Right renal cortex interstitium (tissue), 3 donors: ENCODE measurements around the gene SAMD4B. TPM values are rescaled to one million over a fixed set of nuclear protein-coding genes. Genes with fewer than 3 reads are reported as not detected.

Source experiments
- DNase-seq, 3 donors: peaks; one replicate each; pipeline ENCODE4 v3.0.0-alpha.2; 2013; ENCODE audit warnings: low read depth in 3 of 3, low spot score in 2 of 3
- polyA plus RNA-seq, 3 donors: library from polyadenylated mRNA; unstranded; fragments of 120-200 nt; gene quantifications; one replicate each; pipeline ENCODE4 v1.2.1, GENCODE V29; 2013; ENCODE audit not compliant: insufficient read length in 3 of 3

The SAMD4B gene, protein sequence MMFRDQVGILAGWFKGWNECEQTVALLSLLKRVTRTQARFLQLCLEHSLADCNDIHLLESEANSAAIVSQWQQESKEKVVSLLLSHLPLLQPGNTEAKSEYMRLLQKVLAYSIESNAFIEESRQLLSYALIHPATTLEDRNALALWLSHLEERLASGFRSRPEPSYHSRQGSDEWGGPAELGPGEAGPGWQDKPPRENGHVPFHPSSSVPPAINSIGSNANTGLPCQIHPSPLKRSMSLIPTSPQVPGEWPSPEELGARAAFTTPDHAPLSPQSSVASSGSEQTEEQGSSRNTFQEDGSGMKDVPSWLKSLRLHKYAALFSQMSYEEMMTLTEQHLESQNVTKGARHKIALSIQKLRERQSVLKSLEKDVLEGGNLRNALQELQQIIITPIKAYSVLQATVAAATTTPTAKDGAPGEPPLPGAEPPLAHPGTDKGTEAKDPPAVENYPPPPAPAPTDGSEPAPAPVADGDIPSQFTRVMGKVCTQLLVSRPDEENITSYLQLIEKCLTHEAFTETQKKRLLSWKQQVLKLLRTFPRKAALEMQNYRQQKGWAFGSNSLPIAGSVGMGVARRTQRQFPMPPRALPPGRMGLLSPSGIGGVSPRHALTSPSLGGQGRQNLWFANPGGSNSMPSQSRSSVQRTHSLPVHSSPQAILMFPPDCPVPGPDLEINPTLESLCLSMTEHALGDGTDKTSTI
- polyA plus RNA-seq, result 100 to 1,000 TPM in 1 of 3 donors, 10 to 100 TPM in 2; 85.3 to 101 (median 91.6) TPM

DNA sequence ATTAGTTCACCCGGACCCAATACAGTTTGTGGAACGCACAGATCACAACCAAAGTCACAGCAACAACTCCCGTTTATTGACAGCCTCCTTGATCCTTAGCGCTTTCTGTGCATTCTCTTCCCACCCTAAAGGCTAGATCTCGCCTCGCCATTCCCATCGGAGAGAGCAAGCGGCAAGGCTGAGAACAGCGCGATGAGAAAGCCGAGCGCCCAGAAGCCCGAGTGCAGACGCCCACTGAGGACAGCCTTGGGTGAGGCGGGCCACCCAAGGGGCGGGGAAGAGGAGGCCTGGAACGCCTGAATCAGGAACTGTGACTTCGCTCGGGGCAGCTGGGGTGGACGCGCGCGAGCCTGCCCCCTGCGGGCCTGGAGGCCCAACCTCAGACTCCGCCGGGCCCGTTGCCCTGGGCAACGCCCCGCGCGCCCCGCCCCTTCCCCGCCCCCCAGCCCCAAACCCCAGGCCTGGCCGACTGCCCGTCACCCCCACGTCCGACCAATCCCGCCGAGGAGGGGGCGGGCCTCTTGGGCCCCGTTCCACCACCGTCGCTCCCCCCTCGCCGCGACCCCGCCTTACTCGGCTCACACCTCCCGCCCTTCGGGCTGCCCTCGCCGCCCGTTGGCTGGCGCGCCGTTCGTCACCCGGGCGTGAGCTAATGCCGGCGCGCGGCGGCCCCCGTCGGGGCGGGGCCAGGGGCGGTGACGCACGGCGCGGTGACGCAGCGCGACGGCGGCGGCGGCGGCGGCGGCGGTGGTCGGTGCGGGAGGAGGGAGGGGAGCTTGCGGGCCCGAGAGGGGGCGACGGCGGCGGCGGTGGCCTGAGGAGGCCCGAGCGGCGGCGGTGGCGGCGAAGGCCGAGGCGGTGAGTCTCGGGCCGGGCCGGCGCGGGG is at the start of gene SAMD4B:
Gene SAMD4B (plus strand): TSS at position 703 of the 886 bp plus-strand sequence. CDS start 14,473 bp downstream, outside the sequence.
- DNase-seq, result peak; percentile 85 to 94 (median 92)

DNA sequence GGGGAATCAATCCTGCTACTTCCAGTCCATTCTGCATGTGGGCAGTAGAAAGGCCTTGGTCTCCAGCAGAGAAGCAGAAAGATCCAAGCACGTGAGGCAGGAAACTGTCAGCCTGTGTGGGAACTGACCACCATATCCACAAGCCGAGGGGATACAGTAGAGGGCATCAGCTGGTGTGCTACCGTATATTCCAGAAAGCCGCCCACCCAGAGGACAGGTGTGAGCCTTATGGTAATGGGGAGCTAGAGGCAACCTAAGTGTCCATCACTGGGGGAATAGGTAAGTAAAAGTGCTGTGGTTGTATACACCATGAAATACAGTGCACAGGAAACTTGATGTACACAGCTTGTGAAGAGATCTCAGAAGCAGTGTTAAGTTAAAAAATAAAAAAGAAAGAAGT is 48.8 kb upstream of the SAMD4B start:
- no peak for DNase-seq

- DNase-seq, result no peak
Measured at GRCh38 chr19:39296055-39296645, 46.1 kb upstream of the SAMD4B start, which contains the start of gene IFNL1. IFNL1 (plus strand) TSS chr19:39296407; CDS start chr19:39296422, 15 bp downstream.

- DNase-seq, result no peak
Measured at GRCh38 chr19:39296906-39297305, 45.3 kb upstream of the SAMD4B start.

- no peak for DNase-seq
Measured at GRCh38 chr19:39297931-39298634, 44.1 kb upstream of the SAMD4B start.

DNA sequence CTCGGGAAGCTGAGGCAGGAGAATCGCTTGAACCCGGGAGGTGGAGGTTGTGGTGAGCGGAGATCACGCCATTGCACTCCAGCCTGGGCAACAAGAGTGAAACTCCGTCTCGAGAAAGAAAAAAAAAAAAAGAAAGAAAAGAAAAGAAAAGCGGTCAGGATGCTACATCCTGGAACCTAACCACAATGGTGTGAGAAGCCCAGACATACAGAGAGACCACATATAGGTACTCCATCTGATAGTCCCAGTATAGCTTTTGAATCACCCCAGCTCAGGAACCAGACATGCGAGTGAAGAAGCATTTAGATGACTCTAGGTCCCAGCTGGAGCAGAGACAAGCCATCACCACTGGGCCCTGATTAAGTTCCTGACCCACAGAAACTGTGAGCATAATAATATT is 42.8 kb upstream of the SAMD4B start:
- no peak for DNase-seq

DNA sequence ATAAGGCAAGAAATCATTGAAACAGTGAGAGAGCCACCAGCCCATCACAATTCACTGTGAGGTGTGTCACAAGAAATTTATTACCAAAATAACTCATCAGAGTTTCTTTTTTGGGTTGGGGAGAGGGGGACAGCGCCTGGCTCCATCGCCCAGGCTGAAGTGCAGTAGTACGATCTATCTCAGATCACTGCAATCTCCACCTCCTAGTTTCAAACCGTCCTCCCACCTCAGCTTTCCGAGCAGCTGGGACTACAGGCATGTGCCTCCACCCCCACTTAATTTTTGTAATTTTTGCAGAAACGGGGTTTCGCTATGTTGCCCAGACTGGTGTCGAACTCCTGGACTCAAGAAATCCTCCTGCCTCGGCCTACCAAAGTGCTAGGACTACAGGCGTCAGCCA is 42.4 kb upstream of the SAMD4B start:
- no peak for DNase-seq

DNA sequence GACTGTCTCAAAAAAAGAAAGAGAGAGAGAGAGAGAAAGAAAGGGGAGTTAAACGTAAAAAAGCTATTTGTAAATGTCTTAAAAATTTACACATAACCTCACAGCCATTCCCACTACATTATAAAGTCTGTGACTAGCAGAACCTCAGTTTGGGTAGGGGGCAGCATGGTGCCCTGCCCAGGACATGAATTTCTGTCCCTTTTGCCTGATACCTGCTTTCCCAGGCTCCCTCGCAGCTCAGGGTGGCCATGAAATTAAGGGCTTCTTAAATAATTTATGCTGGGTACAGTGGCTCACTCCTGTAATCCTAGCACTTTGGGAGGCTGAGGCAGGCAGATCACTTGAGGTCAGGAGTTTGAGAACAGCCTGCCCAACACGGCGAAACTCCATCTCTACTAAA is 41.2 kb upstream of the SAMD4B start:
- no peak for DNase-seq

DNA sequence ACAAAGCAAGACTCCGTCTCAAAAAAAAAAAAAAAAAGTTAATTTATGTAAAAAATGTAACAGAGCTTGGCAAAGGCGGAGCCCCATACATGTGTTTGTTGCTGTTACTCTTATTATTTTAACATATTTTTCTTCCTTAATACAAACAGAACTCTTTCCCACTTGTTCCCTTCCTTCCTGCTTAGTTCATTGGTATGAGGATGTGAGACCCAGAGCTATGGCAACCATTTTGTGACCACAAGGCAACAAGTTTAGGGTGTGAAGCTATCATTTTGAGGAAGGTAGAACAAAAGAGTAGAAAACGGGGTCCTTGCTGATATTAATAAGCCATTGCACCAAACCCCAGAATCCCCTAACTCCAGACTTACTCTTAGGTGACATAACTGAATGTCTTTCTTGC is 40.7 kb upstream of the SAMD4B start:
- no peak for DNase-seq

DNA sequence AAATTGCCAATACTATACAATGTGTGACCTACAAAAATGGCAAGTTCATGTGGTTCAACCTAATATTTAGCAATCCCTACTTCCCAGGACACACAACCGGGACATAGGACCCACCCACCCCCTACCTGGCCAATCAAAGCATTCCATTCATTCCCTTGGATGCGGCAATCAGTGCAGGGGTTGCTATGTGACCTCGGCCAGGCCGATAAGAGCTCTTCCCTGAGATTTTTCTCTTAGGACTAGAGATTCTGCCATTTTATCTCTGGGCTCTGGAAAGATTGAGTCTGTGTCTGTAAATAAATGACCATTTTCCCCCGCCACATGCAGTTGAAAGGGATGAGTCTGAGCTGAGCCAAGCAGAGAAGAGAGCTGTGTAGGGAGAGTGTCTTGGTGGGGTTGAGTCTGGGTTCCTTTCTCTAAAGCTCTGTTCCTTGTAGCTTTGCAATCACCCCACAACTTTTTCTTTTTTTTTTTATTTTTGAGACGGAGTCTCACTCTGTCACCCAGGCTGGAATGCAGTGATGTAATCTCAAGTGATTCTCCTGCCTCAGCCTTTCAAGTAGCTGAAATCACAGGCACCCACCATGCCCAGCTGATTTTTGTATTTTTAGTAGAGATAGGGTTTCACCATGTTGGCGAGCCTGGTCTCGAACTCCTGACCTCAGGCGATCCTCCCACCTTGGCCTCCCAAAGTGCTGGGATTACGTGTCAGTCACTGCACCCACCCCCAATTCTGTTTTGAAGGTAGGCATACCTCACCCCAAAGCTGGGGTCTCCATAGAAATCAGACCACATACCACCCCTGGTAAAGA is 38.6 kb upstream of the SAMD4B start:
- no peak for DNase-seq

- DNase-seq, result no peak
Measured at GRCh38 chr19:39304185-39304513, 38.1 kb upstream of the SAMD4B start.

DNA sequence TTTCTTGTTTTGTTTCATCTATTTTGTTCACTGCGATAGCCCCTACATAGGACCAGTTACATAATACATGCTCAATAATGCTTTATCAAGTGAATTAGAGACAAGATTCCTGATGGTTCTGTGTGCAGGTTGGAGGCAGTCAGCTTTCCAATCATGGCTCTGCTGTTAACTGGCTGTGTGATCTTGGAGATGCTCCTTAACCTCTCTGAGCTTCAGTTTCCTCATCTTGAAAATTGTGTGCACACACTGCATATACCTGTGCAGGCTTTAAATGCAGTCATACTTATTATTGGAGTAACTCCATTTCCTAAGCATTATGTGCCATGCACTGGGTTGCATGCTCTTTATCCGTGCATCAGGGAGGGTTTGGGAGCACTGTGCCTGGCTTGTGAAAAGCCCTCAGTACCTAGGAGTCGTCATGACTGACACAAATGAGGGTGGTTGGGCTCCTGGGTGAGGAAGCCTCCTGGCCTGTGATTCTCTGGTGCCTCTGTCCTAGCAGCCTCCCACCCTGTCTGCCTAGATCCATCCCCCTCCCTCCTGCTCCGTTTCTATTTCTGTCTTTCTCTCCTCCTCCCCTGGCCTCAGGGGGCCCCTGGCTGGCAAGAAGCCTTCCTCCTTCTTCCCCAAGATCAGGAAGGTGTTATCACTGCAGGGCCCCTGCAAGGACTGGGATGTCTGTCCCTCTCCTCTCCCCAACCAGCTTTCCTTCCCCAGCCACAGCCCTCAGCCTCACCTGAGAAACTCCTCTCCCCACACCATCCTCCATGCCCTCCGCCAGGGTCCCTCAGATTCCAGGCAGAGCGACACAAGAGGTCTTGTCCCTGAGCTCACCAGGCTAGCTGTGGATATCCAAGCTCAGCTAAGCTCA is 37.3 kb upstream of the SAMD4B start:
- no peak for DNase-seq

- DNase-seq, result no peak
Measured at GRCh38 chr19:39306075-39306474, 36.1 kb upstream of the SAMD4B start.

DNA sequence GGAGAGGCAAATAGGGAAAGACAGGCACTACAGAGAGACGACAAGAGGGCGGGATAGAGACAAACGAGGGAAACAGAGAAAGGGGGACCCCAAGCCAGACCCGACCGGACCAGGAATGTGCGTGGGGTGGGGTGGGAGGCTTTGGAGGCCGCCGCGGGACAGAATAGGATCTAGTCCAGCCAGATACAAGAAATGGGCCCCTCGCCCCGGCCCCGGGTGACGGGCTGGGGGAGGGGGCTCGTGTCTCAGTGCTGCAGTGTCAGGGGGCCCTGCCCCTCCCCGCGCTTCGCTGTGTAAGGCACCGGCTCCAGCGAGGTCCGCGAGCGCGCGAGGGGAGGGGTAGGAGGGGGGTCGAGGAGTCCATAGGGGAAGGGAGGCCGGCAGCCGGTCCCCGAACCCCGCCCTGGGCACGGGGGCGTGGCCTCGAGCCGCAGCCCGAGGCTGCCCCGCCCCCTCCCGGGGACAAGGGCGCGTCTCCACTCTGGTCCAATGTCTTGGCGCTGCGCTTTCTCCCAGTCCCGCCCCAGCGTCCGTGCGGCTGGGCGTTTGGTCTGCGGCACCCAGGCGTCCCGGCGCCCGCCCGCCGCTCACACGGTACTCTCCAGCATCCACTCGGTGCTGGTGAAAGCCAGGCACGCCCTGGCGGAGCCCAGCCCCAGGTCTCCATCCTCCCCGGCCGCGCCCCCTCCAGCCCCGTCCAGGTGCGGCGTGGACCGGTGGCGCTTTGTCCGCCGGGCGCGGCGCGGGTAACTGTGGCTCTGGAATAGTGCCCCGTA is 35.0 kb upstream of the SAMD4B start:
- no peak for DNase-seq

DNA sequence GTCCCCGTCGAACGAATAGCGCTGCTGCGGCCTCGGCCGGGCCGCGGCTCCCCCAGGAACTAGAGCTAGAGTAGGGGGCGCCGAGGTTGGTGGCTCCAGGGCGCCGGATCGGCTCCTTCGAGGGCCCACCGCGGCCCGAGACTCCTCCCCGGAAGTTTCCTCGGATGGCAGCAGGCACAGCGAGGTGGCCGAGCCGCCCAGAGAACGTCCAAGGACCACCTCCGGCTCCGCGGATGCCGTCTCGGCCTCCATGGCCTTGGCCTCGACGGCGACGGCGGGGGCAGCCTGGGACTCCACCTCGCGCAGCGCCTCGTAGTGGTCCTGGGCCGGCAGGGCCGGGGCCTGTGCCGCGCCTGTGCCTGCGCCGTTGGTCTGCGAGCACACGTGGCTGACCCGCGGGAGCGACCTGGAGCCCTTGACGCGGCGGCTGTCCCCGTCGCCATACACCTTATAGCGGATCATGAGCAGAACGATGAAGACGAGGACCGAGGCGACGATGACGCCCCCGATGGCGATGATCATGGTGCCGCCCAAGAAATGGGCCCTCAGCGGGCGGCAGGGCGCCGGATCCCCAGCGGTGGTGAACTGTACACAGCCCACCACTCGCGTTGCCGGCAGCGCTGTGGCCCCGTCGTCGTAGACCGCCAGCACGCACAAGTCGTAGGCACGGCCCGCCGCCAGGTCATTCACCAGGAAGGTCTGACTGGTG is 34.2 kb upstream of the SAMD4B start:
- no peak for DNase-seq

- DNase-seq, result no peak
Measured at GRCh38 chr19:39308531-39309304, 33.5 kb upstream of the SAMD4B start.
